Nucleus accumbens (tissue), 56 donors: ENCODE results near the gene PGPEP1.
A peak's percentile ranks its signal among the peaks of the same experiment; 100 is the strongest.

ENCODE experiments used
- DNase-seq, 56 donors: peaks; one replicate each; lab custom pipeline; 2025; lab: John Stamatoyannopoulos, UW

The PGPEP1 gene

GRCh38 chr19:18408053-18408476, 67.7 kb downstream of the PGPEP1 start:
- no peak for DNase-seq

- no peak for DNase-seq
These were observed 72.3 kb downstream of the PGPEP1 start for GRCh38 chr19:18412610-18413239.

GRCh38 chr19:18414504-18415177, 74.2 kb downstream of the PGPEP1 start:
- no peak for DNase-seq

- DNase-seq, result peak in 10 of 56 donors; percentile 16 to 47 (median 30)
These were observed 74.9 kb downstream of the PGPEP1 start for GRCh38 chr19:18415178-18415867.

GRCh38 chr19:18416778-18417249, 76.4 kb downstream of the PGPEP1 start:
- peak in 53 of 56 donors; percentile 22 to 91 (median 71) for DNase-seq

- DNase-seq, result peak in 22 of 56 donors; percentile 13 to 64 (median 46)
These were observed 77.0 kb downstream of the PGPEP1 start for GRCh38 chr19:18417250-18418028.

GRCh38 chr19:18418029-18418482, 77.7 kb downstream of the PGPEP1 start:
- DNase-seq, result peak in 15 of 56 donors; percentile 28 to 59 (median 43)

GRCh38 chr19:18418483-18419194, 78.2 kb downstream of the PGPEP1 start:
- peak in 23 of 56 donors; percentile 49 to 80 (median 69) for DNase-seq

GRCh38 chr19:18419195-18419698, 78.8 kb downstream of the PGPEP1 start, which contains the start of gene SSBP4:
Gene SSBP4 (plus strand): TSS chr19:18419398. CDS start chr19:18419649, 251 bp downstream.
- DNase-seq, result peak in 37 of 56 donors; percentile 27 to 82 (median 64)
